Testis (tissue), 3 donors: ENCODE data around the gene MRPL30. TPM values are rescaled to one million over a fixed set of nuclear protein-coding genes. Genes with fewer than 3 reads are reported as not detected.

Source experiments
- DNase-seq: peaks from one replicate; pipeline ENCODE4 v3.0.0-alpha.2; 2019
- H3K27ac ChIP-seq, 2 donors: fragments of 200-600 bp; sonication (generic); one replicate each; pipeline ENCODE4 v1.5.1; 2019
- H3K27me3 ChIP-seq: fragments of 200-600 bp; sonication (generic); one replicate; pipeline ENCODE4 v1.5.1; 2019
- H3K36me3 ChIP-seq: fragments of 200-600 bp; sonication (generic); one replicate; pipeline ENCODE4 v1.5.1; 2017; ENCODE audit warnings: low read depth; ENCODE audit errors: missing control alignments
- H3K4me1 ChIP-seq: fragments of 200-600 bp; sonication (generic); one replicate; pipeline ENCODE4 v1.5.1; 2019
- H3K4me3 ChIP-seq, 2 donors: fragments of 200-600 bp; sonication (generic); one replicate each; pipeline ENCODE4 v1.5.1; 2017 to 2019
- H3K9me3 ChIP-seq: fragments of 200-600 bp; sonication (generic); one replicate; pipeline ENCODE4 v1.5.1; 2017
- CTCF ChIP-seq, 3 experiments: fragments of 450-650 bp in 2 of 3; fragments of 200-600 bp in 1 of 3; sonication (generic) in 1 of 3; IDR thresholded peaks; one replicate each; pipeline ENCODE4 v1.5.1; 2016 to 2019; ENCODE audit warnings: antibody characterized with exemption in 3 of 3, mild to moderate bottlenecking in 2 of 3, moderate library complexity in 1 of 3
- POLR2A ChIP-seq: fragments of 450-650 bp; IDR thresholded peaks from one replicate; pipeline ENCODE4 v1.6.1; 2017; ENCODE audit warnings: antibody characterized with exemption, mild to moderate bottlenecking, moderate library complexity
- WGBS, 2 donors: methylation state at CpG; one replicate each; pipeline ENCODE4 v1.1.5; 2018; 5-methylcytosine and 5-hydroxymethylcytosine counted together
- intact Hi-C: fragments of 100-400 bp; cut with DNase I; formaldehyde crosslinking; loops from one replicate; pipeline ENCODE4 v1.15.1; 2023; ENCODE audit warnings: low total_unique reads
- polyA plus RNA-seq: library from polyadenylated mRNA; stranded (reverse); fragments of 350-450 nt; fragmentation: Illumina TruSeq; extraction: RNeasy Lipid Tissue Mini Kit (QIAGEN cat#74804); gene quantifications from one replicate; pipeline ENCODE4 v1.2.3, GENCODE V29; 2014; ENCODE audit warnings: low read depth, low replicate concordance; ENCODE audit not compliant: insufficient read depth
- total RNA-seq, 2 donors: library from RNA; depleted of rRNA; stranded (reverse); fragments of >200 nt; gene quantifications; one replicate each; pipeline ENCODE4 v1.2.3, GENCODE V29; 2016

MRPL30 gene
- total and polyA plus RNA-seq, 3 donors from 2014 or later, result 17.3 to 26.3 (median 19.1) TPM

GRCh38 chr2:99153921-99154604 lies 26.9 kb upstream of the MRPL30 start:
- Histone ChIP-seq H3K27ac (peak overlapping the region; percentile 89 to 94), H3K9me3 (no peaks in the 10 kb centered on the region), H3K4me3 (peak overlapping the region; percentile 69 to 84), H3K27me3 (no peaks in the 10 kb centered on the region), H3K36me3 (no peaks in the 10 kb centered on the region), H3K4me1 (peaks cover 13% of the 10 kb centered on the region)
- 29 to 30% methylated on average over 10 to 12 of the region's 12 CpGs for WGBS, 2 donors
- peak; percentile 24 for DNase-seq
- intact Hi-C loops, result no loop called here
- TF ChIP-seq CTCF (IDR thresholded peaks at IDR 0.05) (no peak), POLR2A (no peak)

- intact Hi-C loops, result no loop called here
- TF ChIP-seq POLR2A (peak; percentile 75), CTCF (IDR thresholded peaks at IDR 0.05) (peak in 1 of 3 experiments; percentile 18)
- Histone ChIP-seq H3K36me3 (no peaks in the 10 kb centered on the region), H3K27me3 (no peaks in the 10 kb centered on the region), H3K4me3 (peak within 1 kb of the TSS; percentile 69 to 84), H3K4me1 (peaks cover 13% of the 10 kb centered on the region), H3K27ac (peak within 1 kb of the TSS; percentile 89 to 94), H3K9me3 (no peaks in the 10 kb centered on the region)
- 1 to 2% methylated on average over 30 to 54 of the region's 70 CpGs for WGBS, 2 donors
- peak; percentile 96 for DNase-seq
Measured at GRCh38 chr2:99154643-99155536, 26.1 kb upstream of the MRPL30 start, which contains the start of the genes LIPT1 and TSGA10. Gene LIPT1, plus strand, starts transcription at chr2:99154967. Its CDS starts 6,991 bp downstream, at chr2:99161958. Gene TSGA10, minus strand, starts transcription at chr2:99154942. Its CDS starts 45,503 bp downstream, at chr2:99109439.

- no peaks in the 10 kb centered on the region for H3K36me3 ChIP-seq
- no peak for TF ChIP-seq POLR2A
- no peak for TF ChIP-seq CTCF (IDR thresholded peaks at IDR 0.05)
- no peaks in the 10 kb centered on the region for H3K9me3 ChIP-seq
- no peak overlapping the region for H3K4me3 ChIP-seq
- H3K27me3 ChIP-seq, result no peaks in the 10 kb centered on the region
- 72 to 96% methylated on average over 1 of the region's 1 CpG for WGBS, 2 donors
- intact Hi-C loops, result no loop called here
- DNase-seq, result no peak
- no peak overlapping the region for H3K27ac ChIP-seq
- H3K4me1 ChIP-seq, result peaks cover 13% of the 10 kb centered on the region
Measured at GRCh38 chr2:99156891-99157290, 24.1 kb upstream of the MRPL30 start.

- Histone ChIP-seq H3K27me3 (no peaks in the 10 kb centered on the region), H3K36me3 (no peaks in the 10 kb centered on the region), H3K4me3 (no peak overlapping the region), H3K27ac (no peak overlapping the region), H3K9me3 (no peaks in the 10 kb centered on the region), H3K4me1 (peaks cover 13% of the 10 kb centered on the region)
- 96 to 99% methylated on average over 5 of the region's 5 CpGs for WGBS, 2 donors
- intact Hi-C loops, result no loop called here
- TF ChIP-seq POLR2A (no peak), CTCF (IDR thresholded peaks at IDR 0.05) (no peak)
- DNase-seq, result no peak
Measured at GRCh38 chr2:99158599-99158998, 22.4 kb upstream of the MRPL30 start.
